HEK293T (cell line): ENCODE measurements around the gene SRSF10.

Experiments used
- CTCF ChIA-PET: fragments of 350-600 bp; formaldehyde crosslinking; extraction: SDS; loops from one replicate; lab custom pipeline; 2021; ENCODE audit warnings: antibody characterized with exemption, inconsistent platforms; lab: Yijun Ruan, JAX
- POLR2A ChIA-PET: fragments of 350-600 bp; formaldehyde crosslinking; extraction: SDS; loops from one replicate; lab custom pipeline; 2020; ENCODE audit warnings: antibody characterized with exemption, inconsistent platforms; lab: Yijun Ruan, JAX
- DNase-seq: peaks from one replicate; pipeline ENCODE4 v3.0.0; 2012; ENCODE audit warnings: mixed read lengths; ENCODE audit errors: extremely low spot score
- ARNT ChIP-seq: fragments of 450-650 bp; IDR thresholded peaks from 2 replicates; pipeline ENCODE4 v1.6.1; 2017; ENCODE audit warnings: mild to moderate bottlenecking
- BHLHE40 ChIP-seq: fragments of 450-650 bp; IDR thresholded peaks from 2 replicates; pipeline ENCODE4 v1.6.1; 2016; ENCODE audit warnings: mild to moderate bottlenecking, moderate library complexity, borderline replicate concordance
- CTBP1 ChIP-seq: fragments of 450-650 bp; IDR thresholded peaks from 2 replicates; pipeline ENCODE4 v1.6.1; 2016; ENCODE audit warnings: borderline replicate concordance
- ELF4 ChIP-seq: fragments of 450-650 bp; IDR thresholded peaks from 2 replicates; pipeline ENCODE4 v1.6.1; 2017; ENCODE audit warnings: antibody characterized with exemption
- FOXA1 ChIP-seq: fragments of 450-650 bp; IDR thresholded peaks from 2 replicates; pipeline ENCODE4 v1.6.1; 2016; ENCODE audit warnings: mild to moderate bottlenecking
- FOXK2 ChIP-seq: fragments of 450-650 bp; IDR thresholded peaks from 2 replicates; pipeline ENCODE4 v1.6.1; 2016; ENCODE audit warnings: mild to moderate bottlenecking
- FOXM1 ChIP-seq: fragments of 450-650 bp; IDR thresholded peaks from 2 replicates; pipeline ENCODE4 v1.6.1; 2017; ENCODE audit warnings: mild to moderate bottlenecking, borderline replicate concordance
- HDGF ChIP-seq: fragments of 450-650 bp; IDR thresholded peaks from 2 replicates; pipeline ENCODE4 v1.6.1; 2017; ENCODE audit warnings: antibody characterized with exemption, borderline replicate concordance
- L3MBTL2 ChIP-seq: fragments of 450-650 bp; conservative IDR thresholded peaks from 2 replicates; pipeline ENCODE4 v1.6.1; 2016; ENCODE audit warnings: mild to moderate bottlenecking
- LEF1 ChIP-seq: fragments of 450-650 bp; IDR thresholded peaks from 2 replicates; pipeline ENCODE4 v1.6.1; 2017; ENCODE audit warnings: mild to moderate bottlenecking, borderline replicate concordance
- NFRKB ChIP-seq: fragments of 450-650 bp; IDR thresholded peaks from 2 replicates; pipeline ENCODE4 v1.6.1; 2016; ENCODE audit warnings: mild to moderate bottlenecking, moderate library complexity
- PKNOX1 ChIP-seq: fragments of 450-650 bp; IDR thresholded peaks from 2 replicates; pipeline ENCODE4 v1.6.1; 2016
- SP1 ChIP-seq: fragments of 450-650 bp; IDR thresholded peaks from 2 replicates; pipeline ENCODE4 v1.6.1; 2017
- SUZ12 ChIP-seq: fragments of 450-650 bp; IDR thresholded peaks from 2 replicates; pipeline ENCODE4 v1.6.1; 2016; ENCODE audit warnings: mild to moderate bottlenecking
- TARDBP ChIP-seq: fragments of 450-650 bp; IDR thresholded peaks from 2 replicates; pipeline ENCODE4 v1.6.1; 2016
- ZNF384 ChIP-seq: fragments of 450-650 bp; IDR thresholded peaks from 2 replicates; pipeline ENCODE4 v1.6.1; 2016

The SRSF10 gene

GRCh38 chr1:23977187-23977853 is 2.8 kb downstream of the SRSF10 start:
- no peak for DNase-seq
- POLR2A ChIA-PET, result no interaction called here
- CTCF ChIA-PET, result interaction anchor here (1.4 kb wide), 1 partner anchor 8 kb away, joined by 5 read pairs; no protein-coding TSS in a partner anchor
- TF ChIP-seq SP1 (no peak), TARDBP (no peak), FOXK2 (no peak), ELF4 (no peak), SUZ12 (no peak), FOXM1 (no peak)

GRCh38 chr1:23967871-23968270 is 12.3 kb downstream of the SRSF10 start:
- DNase-seq, result no peak
- ChIA-PET CTCF (interaction anchor here (0.6 kb wide), 1 partner anchor 424 kb away, joined by 4 read pairs; no protein-coding TSS in a partner anchor), POLR2A (interaction anchor here (0.8 to 2.0 kb wide), 3 partner anchors 8 to 59 kb away, joined by 3 to 8 read pairs (median 5); partner anchors contain the start of genes PNRC2 and SRSF10)
- TF ChIP-seq PKNOX1, result no peak
- TF ChIP-seq FOXK2, result no peak
- TF ChIP-seq ARNT, result no peak
- no peak for TF ChIP-seq FOXA1
- TF ChIP-seq LEF1, result no peak
- TF ChIP-seq NFRKB, result no peak
- TF ChIP-seq HDGF, result no peak
- TF ChIP-seq SUZ12, result no peak
- no peak for TF ChIP-seq TARDBP
- no peak for TF ChIP-seq ZNF384
- TF ChIP-seq L3MBTL2, result no peak
- no peak for TF ChIP-seq BHLHE40
- no peak for TF ChIP-seq FOXM1
- no peak for TF ChIP-seq CTBP1
- no peak for TF ChIP-seq ELF4
- TF ChIP-seq SP1, result no peak

- CTCF ChIA-PET, result interaction anchor here (0.6 kb wide), 1 partner anchor 425 kb away, joined by 4 read pairs; no protein-coding TSS in a partner anchor
- DNase-seq, result no peak
- no peak for TF ChIP-seq NFRKB
- TF ChIP-seq BHLHE40, result no peak
- TF ChIP-seq SP1, result no peak
- no peak for TF ChIP-seq ZNF384
- TF ChIP-seq LEF1, result no peak
- TF ChIP-seq ARNT, result no peak
- TF ChIP-seq PKNOX1, result no peak
- no peak for TF ChIP-seq HDGF
- TF ChIP-seq FOXK2, result no peak
- no peak for TF ChIP-seq FOXM1
- TF ChIP-seq CTBP1, result no peak
- TF ChIP-seq ELF4, result no peak
- TF ChIP-seq FOXA1, result no peak
- TF ChIP-seq TARDBP, result no peak
- no peak for TF ChIP-seq L3MBTL2
- no peak for TF ChIP-seq SUZ12
- POLR2A ChIA-PET, result interaction anchor here (2.0 kb wide), 1 partner anchor 13 kb away, joined by 8 read pairs; the partner anchor contains the start of gene SRSF10
Observed at GRCh38 chr1:23966973-23967493, 13.1 kb downstream of the SRSF10 start.

GRCh38 chr1:23964790-23965740 is 15.1 kb downstream of the SRSF10 start:
- no peak for TF ChIP-seq HDGF
- TF ChIP-seq FOXK2, result no peak
- TF ChIP-seq CTBP1, result no peak
- TF ChIP-seq ELF4, result no peak
- TF ChIP-seq SUZ12, result no peak
- TF ChIP-seq NFRKB, result no peak
- TF ChIP-seq FOXM1, result no peak
- no peak for TF ChIP-seq TARDBP
- TF ChIP-seq LEF1, result no peak
- TF ChIP-seq SP1, result no peak
- no peak for DNase-seq
- ChIA-PET CTCF (interaction anchor here (0.6 to 1.1 kb wide), 2 partner anchors 39 to 77 kb away, joined by 3 to 8 read pairs; no protein-coding TSS in a partner anchor), POLR2A (interaction anchor here (2.4 kb wide), 1 partner anchor 15 kb away, joined by 14 read pairs; the partner anchor contains the start of gene SRSF10)

GRCh38 chr1:23964235-23964668 is 15.9 kb downstream of the SRSF10 start:
- TF ChIP-seq CTBP1 (no peak), L3MBTL2 (no peak), SP1 (no peak), ELF4 (no peak), ARNT (no peak), PKNOX1 (no peak), SUZ12 (no peak), FOXM1 (no peak), BHLHE40 (no peak), LEF1 (no peak), HDGF (no peak), TARDBP (no peak), FOXK2 (no peak), FOXA1 (no peak), ZNF384 (no peak), NFRKB (no peak)
- ChIA-PET POLR2A (interaction anchor here (0.6 to 2.4 kb wide), 6 partner anchors 8 to 79 kb away, joined by 3 to 14 read pairs (median 5); partner anchors contain the start of gene SRSF10), CTCF (interaction anchor here (0.6 to 1.1 kb wide), 2 partner anchors 40 to 77 kb away, joined by 3 to 8 read pairs; no protein-coding TSS in a partner anchor)
- no peak for DNase-seq
